AG09309 (cell line): ENCODE results near the gene GRWD1.
A peak's percentile ranks its signal among the peaks of the same experiment; 100 is the strongest.

Experiments
- DNase-seq: peaks from one replicate; pipeline ENCODE4 v3.0.0-alpha.2; 2010; ENCODE audit warnings: low read depth
- H3K4me3 ChIP-seq: 2 replicates; pipeline ENCODE4 v1.5.1; 2011; ENCODE audit warnings: mild to moderate bottlenecking, low read depth, low read length, moderate library complexity; ENCODE audit not compliant: control insufficient read depth
- CTCF ChIP-seq: IDR thresholded peaks from 2 replicates; pipeline ENCODE4 v1.5.1; 2011; ENCODE audit warnings: mild to moderate bottlenecking, low read depth, low read length, inconsistent platforms; ENCODE audit not compliant: insufficient read depth, control insufficient read depth; ENCODE audit errors: missing control alignments

The GRWD1 gene

GRCh38 chr19:48398375-48399235, 47.2 kb upstream of the GRWD1 start:
- no peak for DNase-seq
- peak overlapping the region; percentile 50 for H3K4me3 ChIP-seq

GRCh38 chr19:48400018-48400742, 45.6 kb upstream of the GRWD1 start:
- no peak for TF ChIP-seq CTCF
- no peak for DNase-seq
- peak overlapping the region; percentile 14 for H3K4me3 ChIP-seq

More at GRCh38 chr19:48398375-48399235, 47.2 kb upstream of the GRWD1 start:
- no peak for TF ChIP-seq CTCF

- no peak overlapping the region for H3K4me3 ChIP-seq
- DNase-seq: no peak
- no peak for TF ChIP-seq CTCF
Measured at GRCh38 chr19:48401287-48401686, 44.5 kb upstream of the GRWD1 start.

GRCh38 chr19:48403606-48404005, 42.2 kb upstream of the GRWD1 start:
- no peak overlapping the region for H3K4me3 ChIP-seq
- no peak for TF ChIP-seq CTCF
- DNase-seq: no peak

- TF ChIP-seq CTCF: no peak
- no peak for DNase-seq
- no peak overlapping the region for H3K4me3 ChIP-seq
Measured at GRCh38 chr19:48405010-48405659, 40.6 kb upstream of the GRWD1 start.

GRCh38 chr19:48405850-48406249, 39.9 kb upstream of the GRWD1 start:
- TF ChIP-seq CTCF: no peak
- no peak overlapping the region for H3K4me3 ChIP-seq
- no peak for DNase-seq
